Vagina (tissue), 2 donors: ENCODE data around the gene NEK5. TPM values are rescaled to one million over a fixed set of nuclear protein-coding genes. Genes with fewer than 3 reads are reported as not detected.
"Not testable (repeated sequence)": the region's sequence is repeated elsewhere in the genome, so short reads cannot be mapped to it uniquely, and the experiment has no call there.

Source experiments
- DNase-seq, 2 donors: peaks; one replicate each; pipeline ENCODE4 v3.0.0-alpha.2; 2017; ENCODE audit errors: extremely low spot score in 2 of 2
- H3K27ac ChIP-seq: fragments of 200-600 bp; sonication (generic); one replicate; pipeline ENCODE4 v1.5.1; 2019
- H3K27me3 ChIP-seq: fragments of 200-600 bp; sonication (generic); one replicate; pipeline ENCODE4 v1.5.1; 2019
- H3K36me3 ChIP-seq, 2 donors: fragments of 200-600 bp; sonication (generic); one replicate each; pipeline ENCODE4 v1.5.1; 2017 to 2019
- H3K4me1 ChIP-seq: fragments of 200-600 bp; sonication (generic); one replicate; pipeline ENCODE4 v1.5.1; 2019
- H3K4me3 ChIP-seq, 2 donors: fragments of 200-600 bp; sonication (generic); 1 replicate in 1 of 2; 2 replicates in 1 of 2; pipeline ENCODE4 v1.5.1; 2016 to 2019
- H3K9me3 ChIP-seq: fragments of 200-600 bp; sonication (generic); one replicate; pipeline ENCODE4 v1.5.1; 2019
- POLR2A ChIP-seq, 2 donors: fragments of 450-650 bp; IDR thresholded peaks; one replicate each; pipeline ENCODE4 v1.6.1; 2017; ENCODE audit warnings: antibody characterized with exemption in 2 of 2, mild to moderate bottlenecking in 2 of 2, moderate library complexity in 2 of 2
- POLR2AphosphoS5 ChIP-seq, 2 donors: sonication (generic); formaldehyde crosslinking; IDR thresholded peaks; one replicate each; pipeline ENCODE4 v1.9.0; 2017; ENCODE audit warnings: antibody characterized with exemption in 2 of 2, mild to moderate bottlenecking in 2 of 2, low read depth in 1 of 2; ENCODE audit not compliant: insufficient read depth in 1 of 2
- intact Hi-C: fragments of 100-400 bp; cut with DNase I; formaldehyde crosslinking; loops from one replicate; pipeline ENCODE4 v1.15.1; 2023
- total RNA-seq: library from RNA; depleted of rRNA; stranded (reverse); fragments of >200 nt; gene quantifications from one replicate; pipeline ENCODE4 v1.2.3, GENCODE V29; 2016
- TF ChIP-seq, protein P1 (sequence below), 3 experiments: fragments of 450-650 bp in 2 of 3; fragments of 200-600 bp in 1 of 3; sonication (generic) in 1 of 3; IDR thresholded peaks; one replicate each; pipeline ENCODE4 v1.5.1; 2017 to 2019; ENCODE audit warnings: antibody characterized with exemption in 3 of 3, mild to moderate bottlenecking in 2 of 3, moderate library complexity in 2 of 3

NEK5 gene
- total RNA-seq, 1 donor from 2014 or later, result 0.98 TPM

GRCh38 chr13:52033039-52033438, 95.8 kb downstream of the NEK5 start:
- H3K4me1 ChIP-seq, result no peaks in the 10 kb centered on the region
- TF ChIP-seq POLR2AphosphoS5 (IDR thresholded peaks at IDR 0.05; ENCODE audit: insufficient read depth in 1 of 2, low read depth in 1 of 2), result no peak
- no peaks in the 10 kb centered on the region for H3K27me3 ChIP-seq
- H3K27ac ChIP-seq, result no peak overlapping the region
- H3K4me3 ChIP-seq, result no peak overlapping the region
- no peak for DNase-seq
- H3K9me3 ChIP-seq, result no peaks in the 10 kb centered on the region
- intact Hi-C loops, result no loop called here
- peaks cover 0 to 4% of the 10 kb centered on the region in 2 donors for H3K36me3 ChIP-seq

GRCh38 chr13:52030401-52030800, 98.5 kb downstream of the NEK5 start:
- H3K4me3 ChIP-seq, DNase-seq, H3K9me3 ChIP-seq, H3K27me3 ChIP-seq, intact Hi-C loops, H3K36me3 ChIP-seq, H3K27ac ChIP-seq, H3K4me1 ChIP-seq: not testable (repeated sequence)

GRCh38 chr13:52029569-52029968, 99.3 kb downstream of the NEK5 start:
- no peaks in the 10 kb centered on the region for H3K4me1 ChIP-seq
- peaks cover 0 to 11% of the 10 kb centered on the region in 2 donors for H3K36me3 ChIP-seq
- H3K27ac ChIP-seq, result no peak overlapping the region
- no peaks in the 10 kb centered on the region for H3K27me3 ChIP-seq
- H3K4me3 ChIP-seq, result no peak overlapping the region
- TF ChIP-seq POLR2AphosphoS5 (IDR thresholded peaks at IDR 0.05; ENCODE audit: insufficient read depth in 1 of 2, low read depth in 1 of 2) (no peak), POLR2A (IDR thresholded peaks at IDR 0.05) (no peak)
- TF ChIP-seq, protein P1, sequence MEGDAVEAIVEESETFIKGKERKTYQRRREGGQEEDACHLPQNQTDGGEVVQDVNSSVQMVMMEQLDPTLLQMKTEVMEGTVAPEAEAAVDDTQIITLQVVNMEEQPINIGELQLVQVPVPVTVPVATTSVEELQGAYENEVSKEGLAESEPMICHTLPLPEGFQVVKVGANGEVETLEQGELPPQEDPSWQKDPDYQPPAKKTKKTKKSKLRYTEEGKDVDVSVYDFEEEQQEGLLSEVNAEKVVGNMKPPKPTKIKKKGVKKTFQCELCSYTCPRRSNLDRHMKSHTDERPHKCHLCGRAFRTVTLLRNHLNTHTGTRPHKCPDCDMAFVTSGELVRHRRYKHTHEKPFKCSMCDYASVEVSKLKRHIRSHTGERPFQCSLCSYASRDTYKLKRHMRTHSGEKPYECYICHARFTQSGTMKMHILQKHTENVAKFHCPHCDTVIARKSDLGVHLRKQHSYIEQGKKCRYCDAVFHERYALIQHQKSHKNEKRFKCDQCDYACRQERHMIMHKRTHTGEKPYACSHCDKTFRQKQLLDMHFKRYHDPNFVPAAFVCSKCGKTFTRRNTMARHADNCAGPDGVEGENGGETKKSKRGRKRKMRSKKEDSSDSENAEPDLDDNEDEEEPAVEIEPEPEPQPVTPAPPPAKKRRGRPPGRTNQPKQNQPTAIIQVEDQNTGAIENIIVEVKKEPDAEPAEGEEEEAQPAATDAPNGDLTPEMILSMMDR (IDR thresholded peaks at IDR 0.05), result no peak
- no peaks in the 10 kb centered on the region for H3K9me3 ChIP-seq
- intact Hi-C loops, result no loop called here
- no peak for DNase-seq

DNA sequence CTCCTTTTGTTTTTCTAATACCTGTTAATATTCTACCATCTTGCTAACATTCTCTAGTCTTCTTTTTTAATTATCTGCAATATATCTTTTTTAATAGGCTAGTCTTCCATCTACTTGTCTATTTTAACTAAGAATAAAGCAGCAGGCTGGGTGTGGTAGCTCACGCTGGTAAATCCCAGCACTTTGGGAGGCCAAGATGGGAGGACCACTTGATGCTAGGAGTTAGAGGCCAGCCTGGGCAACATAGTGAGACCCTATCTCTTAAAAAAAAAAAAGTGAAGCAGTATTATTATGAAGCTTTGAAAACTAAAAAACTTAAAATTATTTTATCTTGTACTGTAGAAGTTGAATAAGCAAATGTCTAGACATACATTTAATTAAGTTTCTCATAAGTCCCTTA, 101.0 kb downstream of the NEK5 start:
- intact Hi-C loops, result no loop called here
- H3K36me3 ChIP-seq, result peaks cover 0 to 11% of the 10 kb centered on the region in 2 donors

DNA sequence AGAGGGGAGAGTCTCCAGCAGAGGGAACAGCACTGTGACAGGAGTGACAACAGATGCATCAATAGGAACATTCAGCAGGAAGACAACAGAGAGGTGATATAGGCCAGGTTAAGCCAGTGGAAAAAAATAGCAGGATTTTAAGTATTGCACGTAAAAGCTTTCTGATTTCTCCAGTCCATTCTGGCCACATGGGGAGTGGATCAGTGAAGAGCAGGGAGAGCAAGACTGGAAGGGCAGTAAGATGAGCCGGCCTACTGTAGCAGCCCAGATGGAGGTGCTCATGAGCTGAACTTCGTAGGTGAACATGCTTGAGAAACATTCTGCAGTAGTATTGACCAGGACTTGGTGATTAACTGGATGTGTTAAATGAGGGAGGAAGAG, 102.6 kb downstream of the NEK5 start:
- Histone ChIP-seq H3K4me1 (no peaks in the 10 kb centered on the region), H3K36me3 (peaks cover 0 to 11% of the 10 kb centered on the region in 2 donors), H3K4me3 (no peak overlapping the region), H3K27ac (no peak overlapping the region), H3K9me3 (no peaks in the 10 kb centered on the region), H3K27me3 (no peaks in the 10 kb centered on the region)
- intact Hi-C loops, result no loop called here
- no peak for DNase-seq
- TF ChIP-seq, protein P1 (IDR thresholded peaks at IDR 0.05), result no peak
- TF ChIP-seq POLR2A (IDR thresholded peaks at IDR 0.05) (no peak), POLR2AphosphoS5 (IDR thresholded peaks at IDR 0.05; ENCODE audit: insufficient read depth in 1 of 2, low read depth in 1 of 2) (no peak)

More for the DNA sequence above, 101.0 kb downstream of the NEK5 start:
- Histone ChIP-seq H3K4me1 (no peaks in the 10 kb centered on the region), H3K27me3 (no peaks in the 10 kb centered on the region), H3K9me3 (no peaks in the 10 kb centered on the region), H3K27ac (no peak overlapping the region), H3K4me3 (no peak overlapping the region)
- TF ChIP-seq POLR2AphosphoS5 (IDR thresholded peaks at IDR 0.05; ENCODE audit: insufficient read depth in 1 of 2, low read depth in 1 of 2) (no peak), POLR2A (IDR thresholded peaks at IDR 0.05) (no peak)
- TF ChIP-seq, protein P1 (IDR thresholded peaks at IDR 0.05), result no peak
- DNase-seq, result no peak

GRCh38 chr13:52025475-52026245, 103.2 kb downstream of the NEK5 start:
- intact Hi-C loops, result no loop called here
- TF ChIP-seq POLR2AphosphoS5 (IDR thresholded peaks at IDR 0.05; ENCODE audit: insufficient read depth in 1 of 2, low read depth in 1 of 2), result no peak
- Histone ChIP-seq H3K9me3 (no peaks in the 10 kb centered on the region), H3K4me3 (no peak overlapping the region), H3K36me3 (peaks cover 0 to 13% of the 10 kb centered on the region in 2 donors), H3K27me3 (no peaks in the 10 kb centered on the region), H3K4me1 (no peaks in the 10 kb centered on the region), H3K27ac (no peak overlapping the region)
- no peak for DNase-seq
